Fibroblast of the aortic adventitia (primary cell): ENCODE data around the gene MTIF2. TPM values are rescaled to one million over a fixed set of nuclear protein-coding genes. Genes with fewer than 3 reads are reported as not detected.
A peak's percentile ranks its signal among the peaks of the same experiment; 100 is the strongest.

Experiments
- DNase-seq: peaks from one replicate; pipeline ENCODE4 v3.0.0-alpha.2; 2010; ENCODE audit warnings: low read depth
- H3K4me3 ChIP-seq: 2 replicates; pipeline ENCODE4 v1.5.1; 2011; ENCODE audit warnings: low read depth, mild to moderate bottlenecking, control low read depth, low read length, moderate library complexity
- total RNA-seq: library from RNA; depleted of rRNA; stranded (reverse); fragments of >200 nt; gene quantifications from 2 replicates; pipeline ENCODE4 v1.2.3, GENCODE V29; 2012; ENCODE audit warnings: low replicate concordance
- TF ChIP-seq, protein P1 (sequence below): IDR thresholded peaks from 2 replicates; pipeline ENCODE4 v1.5.1; 2011; ENCODE audit warnings: mild to moderate bottlenecking, low read length, control low read depth, inconsistent platforms; ENCODE audit not compliant: insufficient read depth

The MTIF2 gene
- total RNA-seq, 1 donor, result 37.5 TPM

DNA sequence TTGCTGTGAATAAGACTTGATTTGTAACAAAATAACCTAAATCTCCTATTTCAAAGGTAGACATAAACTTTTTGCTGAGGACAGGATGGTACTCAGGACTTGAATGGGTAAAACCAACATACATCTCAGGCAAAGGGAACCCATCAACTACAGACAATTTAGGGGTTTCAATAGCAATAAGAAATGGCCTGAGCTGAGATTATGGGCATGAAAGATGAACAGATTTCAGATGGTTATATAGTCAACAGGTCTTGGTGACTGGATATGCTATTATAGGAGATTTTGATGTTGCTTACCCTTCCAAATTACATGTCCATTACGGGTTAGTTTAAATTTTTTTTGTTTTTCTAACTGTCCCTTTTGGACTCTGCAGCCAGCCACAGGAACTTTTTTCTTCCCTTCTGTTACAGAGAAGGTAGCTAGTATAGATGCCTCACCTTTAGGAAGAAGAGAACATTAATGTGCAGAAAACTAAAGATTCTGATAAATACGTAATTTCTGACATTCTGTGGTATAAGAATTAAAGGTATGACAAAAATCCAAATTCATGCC is 32.0 kb downstream of the MTIF2 start:
- TF ChIP-seq, protein P1, sequence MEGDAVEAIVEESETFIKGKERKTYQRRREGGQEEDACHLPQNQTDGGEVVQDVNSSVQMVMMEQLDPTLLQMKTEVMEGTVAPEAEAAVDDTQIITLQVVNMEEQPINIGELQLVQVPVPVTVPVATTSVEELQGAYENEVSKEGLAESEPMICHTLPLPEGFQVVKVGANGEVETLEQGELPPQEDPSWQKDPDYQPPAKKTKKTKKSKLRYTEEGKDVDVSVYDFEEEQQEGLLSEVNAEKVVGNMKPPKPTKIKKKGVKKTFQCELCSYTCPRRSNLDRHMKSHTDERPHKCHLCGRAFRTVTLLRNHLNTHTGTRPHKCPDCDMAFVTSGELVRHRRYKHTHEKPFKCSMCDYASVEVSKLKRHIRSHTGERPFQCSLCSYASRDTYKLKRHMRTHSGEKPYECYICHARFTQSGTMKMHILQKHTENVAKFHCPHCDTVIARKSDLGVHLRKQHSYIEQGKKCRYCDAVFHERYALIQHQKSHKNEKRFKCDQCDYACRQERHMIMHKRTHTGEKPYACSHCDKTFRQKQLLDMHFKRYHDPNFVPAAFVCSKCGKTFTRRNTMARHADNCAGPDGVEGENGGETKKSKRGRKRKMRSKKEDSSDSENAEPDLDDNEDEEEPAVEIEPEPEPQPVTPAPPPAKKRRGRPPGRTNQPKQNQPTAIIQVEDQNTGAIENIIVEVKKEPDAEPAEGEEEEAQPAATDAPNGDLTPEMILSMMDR, result no peak
- no peak overlapping the region for H3K4me3 ChIP-seq
- no peak for DNase-seq

DNA sequence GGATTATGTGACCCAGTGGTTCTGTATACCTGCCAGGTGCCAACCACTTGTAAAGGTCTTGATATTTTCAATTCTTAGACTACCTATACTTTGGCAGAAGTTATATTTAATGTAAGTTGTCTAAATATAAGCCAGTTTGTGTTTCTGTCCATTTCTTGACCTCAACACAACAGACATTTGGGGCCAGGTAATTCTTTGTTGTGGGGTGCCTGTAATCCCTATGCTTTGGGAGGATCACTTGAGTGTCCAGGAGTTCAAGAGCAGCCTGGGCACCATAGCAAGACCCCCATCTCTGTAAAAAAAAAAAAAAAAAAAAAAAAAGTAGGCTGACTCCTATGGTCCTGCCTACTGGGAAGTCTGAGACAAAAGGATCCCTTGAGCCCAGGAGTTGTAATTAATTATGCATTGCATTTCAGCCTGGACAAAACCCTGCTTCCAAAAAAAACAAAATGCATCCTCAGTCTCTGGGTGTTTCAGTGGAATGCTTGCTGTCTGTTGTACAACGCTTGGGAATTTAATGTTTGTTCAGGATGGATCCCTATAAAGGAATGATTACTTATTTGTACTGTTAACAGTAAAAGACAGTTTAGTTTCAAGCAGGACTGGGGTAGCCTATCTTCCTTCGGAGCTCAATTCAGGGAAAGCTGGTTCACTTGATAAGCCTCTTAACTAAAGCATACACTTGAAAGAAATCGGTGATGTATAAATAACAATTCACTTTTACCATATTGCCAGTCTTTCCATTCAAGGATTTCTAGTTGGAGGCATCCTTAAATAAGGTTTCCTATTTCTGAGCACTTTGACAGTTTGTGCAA is 33.1 kb downstream of the MTIF2 start:
- H3K4me3 ChIP-seq, result no peak overlapping the region
- TF ChIP-seq, protein P1, result no peak
- peak; percentile 4 for DNase-seq

DNA sequence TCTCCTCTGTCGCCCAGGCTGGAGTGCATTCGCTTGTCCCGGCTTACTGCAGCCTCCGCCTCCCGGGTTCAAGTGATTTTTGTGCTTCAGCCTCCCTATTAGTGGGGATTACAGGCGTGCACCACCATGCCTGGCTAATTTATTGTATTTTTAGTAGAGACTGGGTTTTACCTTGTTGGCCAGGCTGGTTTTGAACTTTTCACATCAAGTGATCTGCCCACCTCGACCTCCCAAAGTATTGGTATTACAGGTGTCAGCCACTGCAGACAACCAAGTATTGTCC is 35.4 kb downstream of the MTIF2 start:
- TF ChIP-seq, protein P1, result no peak
- DNase-seq, result no peak
- H3K4me3 ChIP-seq, result peak overlapping the region; percentile 97

DNA sequence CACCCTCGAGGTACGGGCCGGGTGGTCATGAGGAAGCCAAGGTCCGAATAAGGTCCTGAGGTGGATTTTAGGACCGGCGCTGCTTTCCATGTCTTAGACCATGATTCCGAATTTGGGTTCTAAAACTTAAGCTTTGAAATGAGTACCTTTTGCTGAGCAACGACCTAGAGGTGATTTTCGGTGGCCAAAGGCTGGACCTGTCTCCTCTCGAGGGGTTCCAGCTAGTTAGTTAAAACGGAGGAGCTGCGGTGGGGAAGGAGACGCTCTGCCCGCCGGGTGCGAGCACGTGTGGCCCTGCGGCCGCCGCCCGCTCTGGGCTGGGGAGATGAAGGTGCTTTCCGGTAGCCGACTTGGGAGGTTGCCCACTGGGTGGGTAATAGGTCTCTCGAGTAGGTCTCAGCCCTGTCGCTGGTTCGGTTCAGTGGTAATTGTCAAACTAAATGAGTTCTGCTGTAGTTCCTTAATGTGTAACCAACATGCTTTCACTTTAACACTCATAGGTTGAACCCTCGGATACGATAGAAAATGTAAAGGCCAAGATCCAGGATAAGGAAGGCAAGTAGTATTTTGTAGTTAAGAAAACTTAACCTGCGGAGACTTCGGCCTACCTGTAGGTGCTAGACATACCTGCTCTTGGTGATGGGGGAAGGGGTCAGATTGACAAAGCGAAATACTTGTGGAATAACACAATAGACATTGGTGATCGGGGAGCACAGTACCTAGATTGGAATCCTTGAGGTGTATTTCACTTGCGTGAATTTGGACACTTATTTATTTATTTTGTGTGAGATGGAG is 36.0 kb downstream of the MTIF2 start:
- DNase-seq, result peak; percentile 35
- peak overlapping the region; percentile 97 for H3K4me3 ChIP-seq
- TF ChIP-seq, protein P1, result no peak

DNA sequence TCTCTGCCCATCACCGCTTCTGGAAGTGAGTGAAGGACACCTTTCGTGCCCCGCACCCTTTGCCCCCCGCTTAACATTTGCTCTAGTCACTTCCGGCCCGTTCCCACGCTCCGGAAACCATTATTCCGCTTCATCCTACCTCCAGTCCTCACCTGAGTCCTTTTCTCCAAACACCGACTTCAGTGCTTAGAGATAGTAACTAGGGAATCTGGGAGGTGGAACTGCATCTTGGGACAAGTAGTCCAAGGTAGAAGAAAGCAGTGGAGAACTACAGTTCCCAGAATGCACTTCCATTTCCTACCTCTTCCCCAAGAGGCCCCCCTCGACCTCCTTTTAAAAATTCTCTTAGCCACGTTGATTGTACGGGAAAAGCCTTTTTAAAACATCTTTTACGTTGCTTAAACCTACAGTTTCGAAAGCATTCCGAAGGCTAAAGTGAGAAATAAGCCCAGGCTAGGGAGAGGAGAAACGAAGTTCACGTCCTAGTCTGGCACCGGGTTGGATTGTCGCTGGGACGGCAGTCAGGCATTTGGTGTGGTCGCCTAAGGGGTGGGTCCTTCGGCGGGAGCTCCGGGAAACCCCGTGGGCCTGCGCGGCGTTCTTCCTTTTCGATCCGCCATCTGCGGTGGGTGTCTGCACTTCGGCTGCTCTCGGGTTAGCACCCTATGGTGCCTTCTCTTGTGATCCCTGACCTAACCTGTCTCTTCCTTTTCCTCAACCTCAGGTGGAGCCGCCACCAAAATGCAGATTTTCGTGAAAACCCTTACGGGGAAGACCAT is 36.8 kb downstream of the MTIF2 start, which contains the start of the genes CLHC1 and RPS27A:
Gene CLHC1, minus strand, starts transcription at position 210 of the 779 bp plus-strand sequence. CDS start 9,882 bp downstream, outside the sequence.
Gene RPS27A, plus strand, starts transcription at position 605 of the 779 bp plus-strand sequence. Its CDS starts 137 bp downstream, at position 742.
- peak; percentile 98 for DNase-seq
- peak within 1 kb of the TSS; percentile 97 for H3K4me3 ChIP-seq
- TF ChIP-seq, protein P1, result no peak

DNA sequence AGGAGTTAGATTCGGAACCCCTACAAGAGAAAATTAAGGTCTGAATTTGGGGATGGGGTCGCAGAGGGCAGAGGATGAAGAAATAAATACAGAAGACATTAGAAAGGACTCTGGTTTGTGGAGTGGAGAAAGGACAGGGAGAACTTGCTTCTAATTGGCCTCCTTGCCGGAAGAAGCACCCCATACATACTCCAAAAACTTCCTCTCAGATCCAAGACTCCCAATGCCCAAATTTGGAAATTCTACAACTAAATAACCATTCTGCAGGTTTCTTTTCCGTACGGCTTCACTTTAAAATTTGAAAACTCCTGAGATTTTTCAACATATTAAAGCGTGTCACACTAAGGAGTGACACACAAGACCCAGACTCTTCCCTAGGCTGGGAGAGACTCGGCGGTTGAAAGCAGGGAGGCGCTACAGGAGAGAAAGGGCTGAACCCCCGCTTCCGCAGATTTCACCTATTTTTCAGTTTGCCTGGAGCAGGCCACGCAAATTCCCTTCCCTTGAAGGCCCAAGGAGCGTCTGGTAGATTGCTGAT is 37.4 kb downstream of the MTIF2 start:
- H3K4me3 ChIP-seq, result peak overlapping the region; percentile 97
- peak; percentile 21 for DNase-seq
- TF ChIP-seq, protein P1, result no peak
